Bronchial epithelial cell (primary cell): ENCODE measurements around the gene FHIT. TPM values are rescaled to one million over a fixed set of nuclear protein-coding genes. Genes with fewer than 3 reads are reported as not detected.

ENCODE experiments used
- DNase-seq: peaks from one replicate; pipeline ENCODE4 v3.0.0-alpha.2; 2010; ENCODE audit warnings: low read depth
- FAIRE-seq: peaks from 2 replicates; lab custom pipeline; 2011; peaks lifted over from hg19 to GRCh38; lab: Jason Lieb, UNC
- H3K27me3 ChIP-seq: 2 replicates; pipeline ENCODE4 v1.5.1; 2011; ENCODE audit warnings: low read length; ENCODE audit not compliant: control insufficient read depth, insufficient read depth
- H3K36me3 ChIP-seq: 2 replicates; pipeline ENCODE4 v1.5.1; 2011; ENCODE audit warnings: low read length; ENCODE audit not compliant: control insufficient read depth, insufficient read depth
- H3K4me3 ChIP-seq: 2 replicates; pipeline ENCODE4 v1.5.1; 2011; ENCODE audit warnings: mild to moderate bottlenecking, low read depth, low read length, control low read depth
- total RNA-seq: library from RNA; depleted of rRNA; stranded (reverse); fragments of >200 nt; gene quantifications from 2 replicates; pipeline ENCODE4 v1.2.1, GENCODE V29; 2014
- TF ChIP-seq, protein P1 (sequence below): IDR thresholded peaks from 2 replicates; pipeline ENCODE4 v1.5.1; 2011; ENCODE audit warnings: mild to moderate bottlenecking, moderate library complexity, low read length, control low read depth, inconsistent platforms; ENCODE audit not compliant: insufficient read depth, severe bottlenecking

FHIT gene
- total RNA-seq, 1 donor from 2014 or later: 1.6 TPM

DNA sequence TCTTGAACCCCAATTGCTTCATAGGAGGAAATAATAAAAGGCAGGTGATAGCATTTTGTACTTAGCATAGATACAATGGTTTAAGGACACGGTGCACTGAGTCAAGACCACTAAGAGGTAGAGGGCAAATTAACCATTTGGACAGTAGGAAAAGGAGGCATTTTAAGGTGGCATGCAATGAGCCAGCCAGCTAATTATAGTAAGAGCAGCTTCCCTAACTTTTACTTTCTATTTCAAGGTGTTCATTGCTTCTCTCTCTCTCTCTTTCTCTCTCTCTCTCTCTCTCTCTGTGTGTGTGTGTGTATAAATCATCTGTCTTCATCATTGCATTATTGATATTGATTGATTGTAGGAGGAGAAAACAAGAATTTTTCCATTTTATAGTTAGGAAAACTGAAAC lies 1461.0 kb downstream of the FHIT start:
- TF ChIP-seq, protein P1, sequence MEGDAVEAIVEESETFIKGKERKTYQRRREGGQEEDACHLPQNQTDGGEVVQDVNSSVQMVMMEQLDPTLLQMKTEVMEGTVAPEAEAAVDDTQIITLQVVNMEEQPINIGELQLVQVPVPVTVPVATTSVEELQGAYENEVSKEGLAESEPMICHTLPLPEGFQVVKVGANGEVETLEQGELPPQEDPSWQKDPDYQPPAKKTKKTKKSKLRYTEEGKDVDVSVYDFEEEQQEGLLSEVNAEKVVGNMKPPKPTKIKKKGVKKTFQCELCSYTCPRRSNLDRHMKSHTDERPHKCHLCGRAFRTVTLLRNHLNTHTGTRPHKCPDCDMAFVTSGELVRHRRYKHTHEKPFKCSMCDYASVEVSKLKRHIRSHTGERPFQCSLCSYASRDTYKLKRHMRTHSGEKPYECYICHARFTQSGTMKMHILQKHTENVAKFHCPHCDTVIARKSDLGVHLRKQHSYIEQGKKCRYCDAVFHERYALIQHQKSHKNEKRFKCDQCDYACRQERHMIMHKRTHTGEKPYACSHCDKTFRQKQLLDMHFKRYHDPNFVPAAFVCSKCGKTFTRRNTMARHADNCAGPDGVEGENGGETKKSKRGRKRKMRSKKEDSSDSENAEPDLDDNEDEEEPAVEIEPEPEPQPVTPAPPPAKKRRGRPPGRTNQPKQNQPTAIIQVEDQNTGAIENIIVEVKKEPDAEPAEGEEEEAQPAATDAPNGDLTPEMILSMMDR: no peak
- Histone ChIP-seq H3K27me3 (no peaks in the 10 kb centered on the region), H3K36me3 (no peaks in the 10 kb centered on the region), H3K4me3 (no peak overlapping the region)
- DNase-seq: no peak
- no peak for FAIRE-seq

DNA sequence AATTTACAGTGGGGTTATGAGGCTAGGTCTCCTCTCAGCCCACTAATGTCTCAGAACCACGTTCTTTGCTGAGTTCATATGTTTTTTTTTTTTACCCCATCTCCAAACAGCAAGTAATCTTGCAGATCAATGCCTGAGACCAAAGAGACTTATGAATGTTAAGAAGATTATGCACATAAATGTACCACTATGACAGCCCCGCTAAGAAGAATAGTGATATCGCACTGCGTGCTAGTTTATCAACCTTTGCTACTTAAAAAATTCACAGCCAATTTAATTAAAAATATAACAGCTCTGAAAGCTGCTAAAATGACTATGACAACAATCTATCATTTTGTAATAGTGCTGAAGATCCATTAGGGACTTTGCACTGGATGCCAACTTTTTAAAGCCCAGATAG lies 1462.5 kb downstream of the FHIT start:
- DNase-seq (no peak), FAIRE-seq (no peak)
- no peaks in the 10 kb centered on the region for H3K36me3 ChIP-seq
- H3K27me3 ChIP-seq: no peaks in the 10 kb centered on the region
- no peak overlapping the region for H3K4me3 ChIP-seq
- TF ChIP-seq, protein P1: no peak

DNA sequence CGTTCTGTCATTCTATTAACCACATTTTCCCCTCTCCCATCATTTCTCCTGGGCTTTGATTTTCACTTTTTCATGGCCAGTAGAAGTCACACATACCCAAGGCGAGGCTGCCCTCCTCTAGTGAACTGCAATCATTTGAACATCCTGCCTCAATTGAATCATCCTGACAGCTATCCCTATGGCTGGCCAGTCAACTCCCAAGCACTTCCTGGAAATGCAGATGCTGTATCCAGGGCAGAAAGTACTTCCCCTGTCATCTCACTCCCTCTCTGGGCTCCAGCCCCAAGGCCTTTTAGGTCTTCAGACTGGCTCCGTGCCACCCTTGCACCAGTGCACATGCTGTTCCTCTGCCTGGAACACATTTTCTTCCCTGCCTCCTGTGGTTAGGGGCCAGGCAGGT lies 1463.1 kb downstream of the FHIT start:
- no peak for DNase-seq
- H3K4me3 ChIP-seq: no peak overlapping the region
- FAIRE-seq: no peak
- TF ChIP-seq, protein P1: no peak
- no peaks in the 10 kb centered on the region for H3K27me3 ChIP-seq
- no peaks in the 10 kb centered on the region for H3K36me3 ChIP-seq

DNA sequence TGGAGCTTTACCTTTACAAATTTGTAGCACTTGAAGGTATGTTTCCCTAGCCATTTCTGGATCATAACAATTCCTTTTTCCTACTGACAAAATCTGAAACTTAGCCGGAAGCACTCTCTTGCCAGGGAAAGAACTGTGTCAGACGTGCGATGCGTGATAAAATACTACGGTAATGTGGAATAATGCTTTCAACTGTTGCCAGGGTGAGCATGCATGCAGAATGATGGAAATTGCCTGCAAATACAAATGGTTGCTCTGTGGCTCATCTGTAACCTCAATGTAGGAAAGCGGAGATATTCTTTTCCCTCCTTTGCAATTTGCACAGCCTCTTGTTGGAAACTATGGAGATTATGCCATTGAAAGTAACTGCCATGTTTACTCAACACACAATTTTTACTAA lies 1464.9 kb downstream of the FHIT start:
- FAIRE-seq: no peak
- TF ChIP-seq, protein P1: no peak

DNA sequence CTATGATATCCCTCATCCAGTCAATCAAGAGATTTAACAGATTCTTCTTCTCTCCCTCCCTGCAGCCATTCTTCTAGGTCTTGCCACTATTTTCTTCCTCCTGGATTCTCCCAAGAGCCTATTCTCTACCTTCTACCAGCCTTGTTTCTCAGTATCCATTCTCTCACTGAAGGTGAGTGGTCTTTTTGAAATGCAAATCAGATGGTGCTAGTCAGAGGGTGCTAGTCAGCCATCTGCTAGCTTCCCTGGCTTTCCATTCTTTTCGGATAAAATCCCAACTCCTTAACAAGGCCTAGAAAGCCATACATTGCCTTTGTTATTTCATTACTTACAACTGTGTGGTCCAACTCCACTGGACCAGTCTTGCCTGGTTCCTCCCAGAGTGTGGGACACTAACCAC lies 1467.1 kb downstream of the FHIT start:
- no peaks in the 10 kb centered on the region for H3K27me3 ChIP-seq
- TF ChIP-seq, protein P1: no peak
- no peaks in the 10 kb centered on the region for H3K36me3 ChIP-seq
- no peak overlapping the region for H3K4me3 ChIP-seq
- DNase-seq (no peak), FAIRE-seq (no peak)

More for the DNA sequence above, 1464.9 kb downstream of the FHIT start:
- Histone ChIP-seq H3K4me3 (no peak overlapping the region), H3K36me3 (no peaks in the 10 kb centered on the region), H3K27me3 (no peaks in the 10 kb centered on the region)
- no peak for DNase-seq

DNA sequence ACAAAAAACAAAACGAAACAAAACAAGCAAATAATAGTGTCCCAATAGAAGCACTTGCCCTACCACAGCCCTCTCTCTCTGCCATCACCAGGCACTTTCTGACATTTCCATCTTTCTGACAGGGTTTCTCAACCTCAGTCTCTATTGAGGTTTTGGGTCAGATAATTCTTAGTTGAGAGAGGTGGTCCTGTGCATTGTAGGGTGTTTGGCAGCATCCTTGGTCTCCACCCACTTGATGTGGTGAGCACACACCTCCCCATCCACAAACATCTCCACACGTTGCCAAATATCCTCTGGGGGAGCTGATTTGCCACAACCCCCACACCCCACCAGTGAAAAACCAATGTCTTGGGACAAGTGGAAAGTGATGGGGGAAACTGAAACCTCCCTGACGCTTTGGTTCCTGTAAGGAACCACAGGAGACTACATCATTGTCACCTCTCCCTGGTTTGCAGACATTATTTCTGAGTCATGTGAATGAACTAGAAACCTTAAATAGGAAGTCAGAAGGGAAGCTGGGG lies 1467.7 kb downstream of the FHIT start:
- FAIRE-seq (no peak), DNase-seq (no peak)
- TF ChIP-seq, protein P1: no peak
- no peaks in the 10 kb centered on the region for H3K36me3 ChIP-seq
- no peaks in the 10 kb centered on the region for H3K27me3 ChIP-seq
- no peak overlapping the region for H3K4me3 ChIP-seq
